ENCODE results near the gene STX1B.

The STX1B gene

DNA sequence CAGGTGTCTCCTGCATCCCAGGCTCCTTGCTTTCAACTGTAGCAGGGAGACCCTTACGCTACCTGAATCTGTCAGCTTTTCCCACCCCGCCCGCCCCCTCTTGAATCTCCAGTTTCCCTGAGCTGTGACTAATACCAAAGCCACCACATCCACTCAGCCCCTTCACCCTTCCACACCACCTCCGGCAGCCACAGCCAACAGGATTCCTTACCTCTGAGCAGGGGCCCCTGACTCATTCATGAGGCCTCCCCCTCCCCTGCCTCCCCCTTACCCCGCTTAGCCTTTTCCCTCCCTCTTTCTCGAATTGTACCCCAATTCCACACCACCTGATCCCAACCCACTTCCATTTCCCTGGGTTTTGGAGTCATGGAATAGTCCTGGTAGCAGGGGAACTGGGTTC is 2.3 kb downstream of the STX1B start:
- H3K9me3 ChIP-seq (ENCODE audit: low read depth, low read length) = no peaks in the 10 kb centered on the region
- DNase-seq (ENCODE audit: low read depth, low spot score) = no peak
- H3K27ac ChIP-seq = no peak overlapping the region
- TF ChIP-seq EZH2 (IDR thresholded peaks at IDR 0.05) (no peak), FOXP2 (optimal IDR thresholded peaks at IDR 0.05; ENCODE audit: control extremely low read depth, extremely low read length, insufficient read depth) (no peak), POLR2AphosphoS5 (IDR thresholded peaks at IDR 0.05; ENCODE audit: borderline replicate concordance, low read depth, low read length) (no peak)
- H3K9ac ChIP-seq (ENCODE audit: insufficient read length) = no peak overlapping the region
- no peaks in the 10 kb centered on the region for H3K36me3 ChIP-seq (ENCODE audit: insufficient read depth, low read length)
- no peak overlapping the region for H3K4me3 ChIP-seq

DNA sequence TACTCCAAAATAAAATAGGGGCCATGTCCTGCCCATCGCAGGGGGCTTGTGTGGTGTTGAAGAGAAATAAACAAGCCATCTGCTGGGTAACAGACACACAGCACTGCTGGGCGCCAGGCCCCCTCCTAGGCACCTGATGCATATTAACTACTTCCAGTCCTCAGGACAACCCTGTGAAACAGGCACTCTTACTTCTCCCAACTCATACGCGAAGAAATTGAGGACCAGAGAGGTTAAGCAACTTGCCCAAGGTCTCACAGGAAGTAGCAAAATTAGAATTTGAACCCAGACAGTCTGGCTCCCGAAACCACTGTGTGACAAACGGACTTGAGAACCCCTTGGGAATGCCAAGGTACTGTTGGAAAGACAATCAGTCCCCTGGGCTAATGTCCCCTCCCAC is 2.8 kb downstream of the STX1B start:
- Histone ChIP-seq H3K9me3 (ENCODE audit: low read depth, low read length) (no peaks in the 10 kb centered on the region), H3K36me3 (ENCODE audit: insufficient read depth, low read length) (no peaks in the 10 kb centered on the region), H3K4me3 (no peak overlapping the region), H3K9ac (ENCODE audit: insufficient read length) (no peak overlapping the region), H3K27ac (no peak overlapping the region)
- no peak for DNase-seq (ENCODE audit: low read depth, low spot score)
- TF ChIP-seq POLR2AphosphoS5 (IDR thresholded peaks at IDR 0.05; ENCODE audit: borderline replicate concordance, low read depth, low read length) (no peak), FOXP2 (optimal IDR thresholded peaks at IDR 0.05; ENCODE audit: control extremely low read depth, extremely low read length, insufficient read depth) (no peak), EZH2 (IDR thresholded peaks at IDR 0.05) (no peak)

DNA sequence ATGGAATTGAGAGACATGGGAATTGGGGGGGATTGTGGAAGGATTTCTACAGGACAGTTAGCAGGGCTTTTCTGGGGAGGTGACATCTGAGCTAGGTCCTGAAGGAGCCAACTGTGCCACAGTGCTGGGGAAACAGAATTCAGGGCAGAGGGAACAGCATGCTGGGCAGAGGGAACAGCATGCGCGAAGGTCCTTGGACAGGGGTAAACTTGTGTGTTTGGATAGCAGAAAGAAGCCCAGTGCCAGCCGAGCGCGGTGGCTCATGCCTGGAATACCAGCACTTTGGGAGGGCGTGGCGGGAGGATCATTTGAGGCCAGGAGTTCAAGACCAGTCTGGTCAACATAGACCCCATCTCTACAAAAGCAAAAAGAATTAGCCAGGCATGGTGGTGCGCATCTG is 3.8 kb downstream of the STX1B start:
- no peak overlapping the region for H3K4me3 ChIP-seq
- no peak overlapping the region for H3K27ac ChIP-seq
- no peaks in the 10 kb centered on the region for H3K9me3 ChIP-seq (ENCODE audit: low read depth, low read length)
- DNase-seq (ENCODE audit: low read depth, low spot score) = no peak
- H3K36me3 ChIP-seq (ENCODE audit: insufficient read depth, low read length) = no peaks in the 10 kb centered on the region
- TF ChIP-seq POLR2AphosphoS5 (IDR thresholded peaks at IDR 0.05; ENCODE audit: borderline replicate concordance, low read depth, low read length) = no peak
- H3K9ac ChIP-seq (ENCODE audit: insufficient read length) = no peak overlapping the region

DNA sequence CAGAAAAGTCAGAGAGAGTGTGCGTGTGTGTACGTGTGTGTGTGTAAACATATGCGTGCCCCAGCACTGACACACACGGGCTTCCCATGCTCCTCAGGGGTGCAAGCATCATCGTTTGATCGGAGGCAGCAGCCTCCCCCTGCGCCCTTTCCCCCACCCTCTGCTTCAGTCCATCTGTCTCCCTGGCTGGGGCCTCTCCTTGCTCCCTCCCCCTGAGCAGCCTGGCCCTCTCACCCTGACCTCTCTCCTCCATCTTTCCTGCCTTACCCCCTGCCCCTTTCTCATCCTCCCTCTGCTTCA is 4.4 kb downstream of the STX1B start:
- no peak for DNase-seq (ENCODE audit: low read depth, low spot score)
- H3K4me3 ChIP-seq = no peak overlapping the region
- TF ChIP-seq POLR2AphosphoS5 (IDR thresholded peaks at IDR 0.05; ENCODE audit: borderline replicate concordance, low read depth, low read length) (no peak), EZH2 (IDR thresholded peaks at IDR 0.05) (no peak), FOXP2 (optimal IDR thresholded peaks at IDR 0.05; ENCODE audit: control extremely low read depth, extremely low read length, insufficient read depth) (no peak)
- no peaks in the 10 kb centered on the region for H3K36me3 ChIP-seq (ENCODE audit: insufficient read depth, low read length)
- H3K9me3 ChIP-seq (ENCODE audit: low read depth, low read length) = no peaks in the 10 kb centered on the region
- H3K27ac ChIP-seq = no peak overlapping the region
- no peak overlapping the region for H3K9ac ChIP-seq (ENCODE audit: insufficient read length)

DNA sequence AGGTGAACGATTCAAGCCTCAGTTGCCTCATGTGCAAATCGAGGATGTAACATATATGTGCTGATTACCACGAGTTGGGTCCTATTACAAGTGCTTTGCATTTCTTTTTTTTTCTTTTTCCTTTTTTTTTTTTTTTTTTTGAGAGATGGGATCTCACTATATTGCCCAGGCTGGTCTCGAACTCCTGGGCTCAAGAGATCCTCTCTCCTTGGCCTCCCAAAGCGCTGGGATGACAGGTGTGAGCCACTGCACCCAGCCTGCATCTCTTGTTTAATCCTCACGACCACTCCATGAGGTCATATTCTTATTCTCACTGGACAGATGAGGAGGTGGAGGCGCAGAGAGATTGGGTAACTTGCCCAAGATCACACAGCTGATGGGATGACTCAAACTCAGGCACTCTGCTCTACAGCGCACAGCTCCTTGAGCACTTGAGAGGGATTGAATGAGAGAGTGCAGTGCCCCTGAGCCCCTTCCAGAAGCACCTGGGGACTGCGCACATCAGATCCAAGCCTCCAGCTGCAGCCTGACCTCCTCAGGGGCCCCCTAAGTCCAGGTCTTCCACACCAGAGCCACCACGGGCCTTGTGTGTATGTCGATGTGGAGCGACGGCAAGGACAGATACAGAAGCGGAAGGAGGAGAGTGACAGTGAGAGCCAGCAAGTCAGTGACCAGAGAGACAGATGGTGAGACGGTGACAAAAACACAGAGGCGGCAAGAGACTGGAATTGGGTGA is 4.9 kb downstream of the STX1B start:
- no peaks in the 10 kb centered on the region for H3K36me3 ChIP-seq (ENCODE audit: insufficient read depth, low read length)
- no peak overlapping the region for H3K4me3 ChIP-seq
- DNase-seq (ENCODE audit: low read depth, low spot score) = no peak
- no peak overlapping the region for H3K9ac ChIP-seq (ENCODE audit: insufficient read length)
- H3K9me3 ChIP-seq (ENCODE audit: low read depth, low read length) = no peaks in the 10 kb centered on the region
- TF ChIP-seq EZH2 (IDR thresholded peaks at IDR 0.05) (no peak), POLR2AphosphoS5 (IDR thresholded peaks at IDR 0.05; ENCODE audit: borderline replicate concordance, low read depth, low read length) (no peak), FOXP2 (optimal IDR thresholded peaks at IDR 0.05; ENCODE audit: control extremely low read depth, extremely low read length, insufficient read depth) (no peak)
- no peak overlapping the region for H3K27ac ChIP-seq

DNA sequence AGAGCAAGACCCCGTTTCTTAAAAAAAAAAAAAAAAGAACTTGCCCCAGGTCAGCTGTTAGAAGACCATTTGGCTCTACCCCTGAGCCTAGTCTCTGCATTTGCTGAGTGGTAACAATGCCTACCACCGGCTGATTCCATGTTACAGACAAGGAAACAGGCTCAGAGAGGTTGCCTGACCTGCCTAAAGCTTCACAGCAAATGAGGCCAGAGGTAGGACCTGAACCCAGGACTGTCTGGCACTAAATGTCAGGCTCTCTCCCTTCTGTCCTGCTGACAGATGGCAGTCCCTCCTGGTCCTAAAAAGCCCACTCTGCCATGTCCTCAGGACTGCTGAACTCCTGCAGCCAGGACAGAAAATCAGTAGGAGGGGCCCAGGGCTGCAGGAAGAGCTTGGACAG is 5.8 kb downstream of the STX1B start:
- DNase-seq (ENCODE audit: low read depth, low spot score) = no peak
- Histone ChIP-seq H3K9ac (ENCODE audit: insufficient read length) (no peak overlapping the region), H3K27ac (no peak overlapping the region), H3K4me3 (no peak overlapping the region), H3K36me3 (ENCODE audit: insufficient read depth, low read length) (no peaks in the 10 kb centered on the region), H3K9me3 (ENCODE audit: low read depth, low read length) (no peaks in the 10 kb centered on the region)
- no peak for TF ChIP-seq POLR2AphosphoS5 (IDR thresholded peaks at IDR 0.05; ENCODE audit: borderline replicate concordance, low read depth, low read length)
- no peak for TF ChIP-seq FOXP2 (optimal IDR thresholded peaks at IDR 0.05; ENCODE audit: control extremely low read depth, extremely low read length, insufficient read depth)
- no peak for TF ChIP-seq EZH2 (IDR thresholded peaks at IDR 0.05)

DNA sequence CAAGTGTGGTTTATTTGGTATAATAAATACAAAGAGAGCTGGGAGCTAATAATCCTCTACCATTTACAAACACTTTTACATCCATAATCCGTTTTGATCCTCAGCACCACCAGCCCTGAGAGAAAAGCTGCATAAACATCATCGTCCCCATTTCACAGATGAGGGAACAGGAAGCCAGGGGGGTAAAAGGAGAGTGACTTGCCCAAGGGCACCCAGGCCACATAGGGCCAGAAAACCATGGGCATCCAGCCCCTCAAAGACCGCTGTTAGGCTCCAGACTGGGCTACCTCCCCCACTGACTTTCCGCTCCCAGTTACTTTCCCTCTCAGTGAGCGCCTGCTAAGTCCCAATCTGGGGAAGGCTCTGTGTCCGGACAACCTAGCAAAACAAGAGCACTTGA is 6.7 kb downstream of the STX1B start:
- Histone ChIP-seq H3K9ac (ENCODE audit: insufficient read length) (no peak overlapping the region), H3K9me3 (ENCODE audit: low read depth, low read length) (no peaks in the 10 kb centered on the region), H3K36me3 (ENCODE audit: insufficient read depth, low read length) (no peaks in the 10 kb centered on the region), H3K27ac (no peak overlapping the region), H3K4me3 (no peak overlapping the region)
- no peak for TF ChIP-seq FOXP2 (optimal IDR thresholded peaks at IDR 0.05; ENCODE audit: control extremely low read depth, extremely low read length, insufficient read depth)
- TF ChIP-seq EZH2 (IDR thresholded peaks at IDR 0.05) = no peak
- no peak for TF ChIP-seq POLR2AphosphoS5 (IDR thresholded peaks at IDR 0.05; ENCODE audit: borderline replicate concordance, low read depth, low read length)
- DNase-seq (ENCODE audit: low read depth, low spot score) = no peak

DNA sequence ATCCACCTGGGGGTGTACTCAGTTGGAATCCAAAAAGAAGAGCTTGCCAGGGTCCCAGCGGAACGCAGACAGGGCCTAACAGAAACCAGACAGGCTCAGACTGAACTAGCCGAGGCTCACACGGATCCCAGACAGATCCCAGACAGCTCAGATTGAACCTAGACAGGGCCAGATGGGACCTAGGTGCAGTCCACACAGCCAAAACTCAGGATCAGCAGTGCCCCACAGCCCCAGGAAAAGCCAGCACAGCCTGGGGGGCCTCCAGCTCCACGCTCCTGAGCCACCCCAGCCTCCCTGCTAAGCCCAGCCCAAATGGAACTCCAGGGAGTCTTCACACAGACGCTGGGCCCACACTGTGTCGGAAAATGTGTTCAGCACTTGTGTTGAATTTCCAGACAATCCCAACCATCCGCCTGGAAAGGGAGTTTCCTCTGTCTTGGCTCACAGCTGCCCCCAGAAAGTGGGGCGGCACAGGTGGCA is 7.5 kb downstream of the STX1B start:
- Histone ChIP-seq H3K27ac (no peak overlapping the region), H3K9ac (ENCODE audit: insufficient read length) (peak overlapping the region; percentile 5), H3K4me3 (no peak overlapping the region), H3K36me3 (ENCODE audit: insufficient read depth, low read length) (no peaks in the 10 kb centered on the region), H3K9me3 (ENCODE audit: low read depth, low read length) (no peaks in the 10 kb centered on the region)
- no peak for DNase-seq (ENCODE audit: low read depth, low spot score)
- TF ChIP-seq FOXP2 (optimal IDR thresholded peaks at IDR 0.05; ENCODE audit: control extremely low read depth, extremely low read length, insufficient read depth) (no peak), EZH2 (IDR thresholded peaks at IDR 0.05) (no peak), POLR2AphosphoS5 (IDR thresholded peaks at IDR 0.05; ENCODE audit: borderline replicate concordance, low read depth, low read length) (no peak)

DNA sequence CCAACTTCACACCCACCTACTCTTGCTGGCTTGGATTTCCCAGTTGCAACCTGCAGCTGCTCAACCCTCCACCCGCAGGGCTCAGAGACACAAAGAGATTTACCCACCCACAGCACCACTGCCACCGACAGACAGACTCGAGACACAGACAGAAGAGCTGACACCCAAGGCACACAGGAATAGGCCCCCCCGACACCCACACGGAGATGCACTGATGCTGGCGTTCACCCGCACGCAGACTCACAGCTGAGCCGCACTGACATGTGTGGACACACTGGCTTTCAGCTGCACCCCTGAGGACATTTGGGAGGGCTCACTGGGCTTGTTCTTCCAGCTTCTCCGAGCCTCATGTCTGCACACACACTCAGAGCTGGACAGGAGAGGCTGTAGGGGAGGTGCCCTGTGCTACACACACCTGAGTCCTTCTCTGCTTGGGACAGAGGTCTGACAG is 8.2 kb downstream of the STX1B start:
- no peak for DNase-seq (ENCODE audit: low read depth, low spot score)
- no peak overlapping the region for H3K9ac ChIP-seq (ENCODE audit: insufficient read length)
- no peak overlapping the region for H3K27ac ChIP-seq
- no peak for TF ChIP-seq POLR2AphosphoS5 (IDR thresholded peaks at IDR 0.05; ENCODE audit: borderline replicate concordance, low read depth, low read length)
- TF ChIP-seq EZH2 (IDR thresholded peaks at IDR 0.05) = no peak
- no peak for TF ChIP-seq FOXP2 (optimal IDR thresholded peaks at IDR 0.05; ENCODE audit: control extremely low read depth, extremely low read length, insufficient read depth)
- no peak overlapping the region for H3K4me3 ChIP-seq
- no peaks in the 10 kb centered on the region for H3K36me3 ChIP-seq (ENCODE audit: insufficient read depth, low read length)
- no peaks in the 10 kb centered on the region for H3K9me3 ChIP-seq (ENCODE audit: low read depth, low read length)
